GM12865 (cell line): ENCODE data around the gene NEDD4L.

Experiments used
- DNase-seq: peaks from one replicate; pipeline ENCODE4 v3.0.0; 2010; ENCODE audit warnings: low read depth
- H3K4me3 ChIP-seq: 2 replicates; pipeline ENCODE4 v1.5.1; 2011; ENCODE audit warnings: mild to moderate bottlenecking, low read depth, low read length, control low read depth
- TF ChIP-seq, protein P1 (sequence below): IDR thresholded peaks from 2 replicates; pipeline ENCODE4 v1.5.1; 2011; ENCODE audit warnings: low read length, control low read depth, low read depth, inconsistent platforms; ENCODE audit not compliant: insufficient read depth; ENCODE audit errors: missing control alignments

NEDD4L gene

DNA sequence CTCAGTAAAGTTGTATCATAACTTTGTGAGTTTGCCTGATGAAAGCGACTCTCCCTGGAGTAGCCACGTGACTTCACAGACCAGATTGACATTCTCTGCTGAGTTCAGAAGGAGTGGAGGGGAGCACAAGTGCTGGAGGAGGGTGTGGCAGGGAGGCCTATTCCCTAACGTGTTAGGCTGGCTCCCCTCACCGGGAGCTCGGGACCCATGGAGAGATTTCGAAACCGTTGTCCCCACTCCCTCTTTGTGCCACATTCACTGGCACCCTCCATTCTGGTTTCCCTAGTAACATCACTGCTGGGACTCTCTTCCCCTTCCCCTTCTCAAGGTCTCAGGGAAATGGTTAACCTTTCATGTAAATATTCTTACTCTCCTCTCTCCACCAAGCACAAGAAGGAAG is 304.9 kb downstream of the NEDD4L start:
- no peak for DNase-seq
- H3K4me3 ChIP-seq, result no peak overlapping the region
- TF ChIP-seq, protein P1, sequence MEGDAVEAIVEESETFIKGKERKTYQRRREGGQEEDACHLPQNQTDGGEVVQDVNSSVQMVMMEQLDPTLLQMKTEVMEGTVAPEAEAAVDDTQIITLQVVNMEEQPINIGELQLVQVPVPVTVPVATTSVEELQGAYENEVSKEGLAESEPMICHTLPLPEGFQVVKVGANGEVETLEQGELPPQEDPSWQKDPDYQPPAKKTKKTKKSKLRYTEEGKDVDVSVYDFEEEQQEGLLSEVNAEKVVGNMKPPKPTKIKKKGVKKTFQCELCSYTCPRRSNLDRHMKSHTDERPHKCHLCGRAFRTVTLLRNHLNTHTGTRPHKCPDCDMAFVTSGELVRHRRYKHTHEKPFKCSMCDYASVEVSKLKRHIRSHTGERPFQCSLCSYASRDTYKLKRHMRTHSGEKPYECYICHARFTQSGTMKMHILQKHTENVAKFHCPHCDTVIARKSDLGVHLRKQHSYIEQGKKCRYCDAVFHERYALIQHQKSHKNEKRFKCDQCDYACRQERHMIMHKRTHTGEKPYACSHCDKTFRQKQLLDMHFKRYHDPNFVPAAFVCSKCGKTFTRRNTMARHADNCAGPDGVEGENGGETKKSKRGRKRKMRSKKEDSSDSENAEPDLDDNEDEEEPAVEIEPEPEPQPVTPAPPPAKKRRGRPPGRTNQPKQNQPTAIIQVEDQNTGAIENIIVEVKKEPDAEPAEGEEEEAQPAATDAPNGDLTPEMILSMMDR, result no peak

DNA sequence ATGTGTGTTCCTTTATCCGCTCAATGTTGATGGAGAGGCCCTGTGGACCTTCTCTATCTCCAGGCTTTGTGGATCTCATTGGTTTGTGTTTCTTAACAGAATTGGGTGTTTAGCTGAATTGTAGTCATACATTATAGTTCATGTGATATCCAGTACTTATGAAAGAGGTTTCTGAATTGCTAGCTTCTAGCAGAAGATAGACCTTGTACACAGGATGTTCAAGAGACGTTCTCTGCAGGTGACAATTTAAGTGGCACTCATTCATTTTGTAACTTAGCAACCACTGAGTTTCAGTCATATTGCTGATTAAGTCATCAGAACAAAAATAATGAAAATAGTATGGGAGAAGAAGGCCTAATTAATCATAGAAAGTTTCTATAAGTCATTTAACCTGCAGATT is 305.6 kb downstream of the NEDD4L start:
- TF ChIP-seq, protein P1, result no peak
- no peak overlapping the region for H3K4me3 ChIP-seq
- DNase-seq, result peak; percentile 17

DNA sequence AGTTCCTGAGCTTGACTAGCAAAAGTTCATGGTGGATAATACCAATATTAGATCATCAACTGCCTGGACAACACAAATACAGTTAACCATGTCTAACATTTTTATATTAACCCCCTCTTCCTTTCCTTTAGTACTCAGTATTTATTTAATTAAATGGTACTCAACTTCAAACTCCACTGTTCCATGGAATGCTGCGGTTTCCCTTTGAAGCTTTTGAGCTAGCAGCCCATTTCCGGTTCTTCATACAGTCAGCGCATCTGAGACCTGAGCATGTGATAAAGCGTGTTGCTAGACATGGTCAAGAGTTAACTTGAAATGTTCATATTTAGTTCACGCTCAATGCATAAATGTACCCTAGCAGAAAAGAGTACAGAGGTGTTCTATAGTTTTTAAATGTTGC is 306.5 kb downstream of the NEDD4L start:
- DNase-seq, result no peak
- TF ChIP-seq, protein P1, result no peak
- H3K4me3 ChIP-seq, result no peak overlapping the region

DNA sequence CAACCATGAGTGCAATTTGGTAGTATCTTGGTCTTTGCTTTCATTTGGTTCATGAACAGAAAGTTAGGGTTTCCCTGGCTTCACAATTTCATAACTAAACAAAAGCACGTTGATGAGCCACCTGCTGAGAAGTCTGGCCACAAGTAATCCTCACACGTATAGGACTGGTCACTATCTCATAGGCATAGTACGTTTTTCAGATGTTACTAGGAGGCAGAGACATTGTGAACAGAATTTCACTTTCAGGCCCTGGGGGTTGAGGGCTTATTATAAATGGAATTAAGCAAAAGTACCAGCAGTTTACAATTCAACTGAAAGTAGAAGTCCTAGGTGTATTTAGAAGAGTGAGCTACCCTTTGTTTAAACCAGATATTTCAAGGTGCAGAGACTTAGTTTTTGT is 307.8 kb downstream of the NEDD4L start:
- TF ChIP-seq, protein P1, result no peak

DNA sequence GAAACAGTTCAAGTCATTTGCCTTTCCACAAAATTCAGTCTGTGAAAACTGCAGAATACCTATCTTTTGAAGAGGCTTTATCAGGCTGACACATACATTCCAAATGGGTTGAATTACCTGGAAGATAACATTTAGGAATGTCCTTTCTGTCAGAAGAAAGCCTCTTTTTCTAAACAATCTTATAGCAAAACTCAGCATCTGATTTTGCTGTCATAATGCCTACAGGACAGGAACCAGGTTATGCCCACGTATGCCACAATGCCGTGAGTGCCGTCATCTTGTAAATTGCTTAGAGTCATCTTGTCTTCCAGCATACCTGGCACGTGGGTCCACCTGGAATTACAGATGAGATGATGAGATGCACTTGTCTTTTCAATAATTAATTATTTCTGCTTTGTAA is 309.6 kb downstream of the NEDD4L start:
- DNase-seq, result no peak
- TF ChIP-seq, protein P1, result no peak
- H3K4me3 ChIP-seq, result no peak overlapping the region

More for the DNA sequence above, 307.8 kb downstream of the NEDD4L start:
- H3K4me3 ChIP-seq, result no peak overlapping the region
- peak; percentile 38 for DNase-seq

DNA sequence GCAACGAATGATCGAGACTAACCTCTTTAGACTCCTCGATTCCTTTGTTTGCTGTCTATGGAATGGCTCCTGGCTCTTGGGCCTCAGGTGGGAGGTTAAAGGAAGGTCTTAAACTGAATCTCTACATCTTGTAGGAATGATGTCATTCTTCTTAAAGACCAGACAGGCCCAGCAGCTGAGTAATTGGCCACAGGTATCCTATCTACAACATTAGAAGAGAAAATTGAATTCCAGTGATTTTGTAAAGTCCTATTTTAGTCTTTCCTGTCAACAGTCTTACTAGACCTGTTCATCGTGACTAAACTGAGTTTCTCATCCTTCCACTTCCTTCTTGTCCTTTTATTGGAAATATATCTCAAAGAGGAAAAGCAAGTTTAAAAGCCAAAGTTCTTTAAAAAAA is 310.0 kb downstream of the NEDD4L start:
- TF ChIP-seq, protein P1, result no peak
- no peak for DNase-seq
- H3K4me3 ChIP-seq, result no peak overlapping the region

DNA sequence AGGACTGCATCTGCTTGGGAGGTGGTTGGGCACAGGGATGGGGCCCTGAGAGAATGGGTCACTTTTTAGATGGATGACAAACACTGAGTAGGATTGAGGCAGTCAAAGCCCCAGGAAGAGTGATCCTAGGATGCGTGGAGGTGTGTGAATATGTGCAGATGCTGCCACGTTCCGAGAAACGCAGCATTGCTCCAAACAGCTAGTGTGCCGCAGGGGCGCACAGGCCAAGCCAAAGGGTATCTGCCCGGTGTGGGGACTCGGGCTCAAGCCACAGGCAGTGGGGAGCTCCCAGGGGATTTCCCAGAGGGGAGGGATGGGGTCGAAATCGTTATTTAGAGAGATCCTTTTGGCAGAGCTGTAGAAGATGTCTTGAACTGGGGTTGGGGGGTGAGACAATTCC is 310.8 kb downstream of the NEDD4L start:
- TF ChIP-seq, protein P1, result no peak
- DNase-seq, result no peak
- H3K4me3 ChIP-seq, result no peak overlapping the region
